Measurements from ENCODE around the gene ATP8A2. TPM values are rescaled to one million over a fixed set of nuclear protein-coding genes. Genes with fewer than 3 reads are reported as not detected.

Gene ATP8A2
- total RNA-seq (2022; extraction: Qiagen RNA extraction; ENCODE audit: low read depth) = not detected in 5 replicates

GRCh38 chr13:25371875-25372283 is at the start of gene ATP8A2:
Gene ATP8A2, plus strand, starts transcription at chr13:25371974. Its CDS starts 239 bp downstream, at chr13:25372213.

DNA sequence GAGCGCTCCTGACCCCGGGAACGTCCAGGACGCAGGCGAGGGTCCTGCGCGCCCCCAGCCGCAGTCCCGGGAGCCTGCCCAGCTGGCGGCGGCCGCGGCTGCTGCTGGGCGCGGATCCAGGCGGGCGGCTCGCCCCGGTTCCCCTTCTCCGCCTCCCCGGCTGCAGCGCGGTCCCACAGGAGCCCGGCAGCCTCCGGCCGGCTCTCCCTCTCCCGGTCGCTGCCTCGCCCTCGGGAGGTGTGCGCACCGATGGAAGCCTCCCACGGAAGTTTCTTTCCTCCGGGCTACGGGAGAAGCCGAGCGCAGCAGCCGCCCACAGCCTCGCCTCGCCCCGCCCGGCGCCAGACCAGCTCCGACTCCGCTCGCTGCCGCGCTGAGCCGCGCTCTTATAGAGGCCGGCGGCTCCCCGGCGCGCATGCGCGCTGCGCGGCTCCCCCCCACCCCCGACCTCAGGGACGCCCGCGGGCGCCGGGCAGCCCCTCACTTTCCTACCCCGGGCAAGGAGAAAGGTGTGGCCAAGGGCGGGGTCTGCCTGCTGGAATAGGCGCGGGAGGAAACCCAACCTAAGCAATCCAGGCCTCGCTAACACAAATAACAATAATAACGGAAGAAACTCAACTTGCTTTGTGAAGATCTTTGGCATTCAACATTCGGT is 680.0 kb downstream of the ATP8A2 start, which contains the start of gene SHISA2:
Gene SHISA2 (minus strand): TSS at position 360 of the 655 bp plus-strand sequence. CDS start 1,041 bp downstream, outside the sequence.

Other genes starting within 250 kb of the ATP8A2 start
- not detected in 5 replicates for gene AMER2, start 199.7 kb upstream of the ATP8A2 start, total RNA-seq (2022; extraction: Qiagen RNA extraction; ENCODE audit: low read depth)
- gene MTMR6, start 84.5 kb upstream of the ATP8A2 start, total RNA-seq (2022; extraction: Qiagen RNA extraction; ENCODE audit: low read depth) = 4.8 to 10.1 TPM (median 8.9 TPM) in 5 replicates
- gene NUP58, start 70.3 kb upstream of the ATP8A2 start, total RNA-seq (2022; extraction: Qiagen RNA extraction; ENCODE audit: low read depth) = 12.9 to 22.8 TPM (median 18.6 TPM) in 5 replicates